Stimulated activated CD8-positive, alpha-beta memory T cell treated with anti-CD3 and anti-CD28 coated beads, Interleukin-7, amount 100 ng/mL, for 1 hour (primary cell): ENCODE data around the gene TLK2.

Source experiments
- DNase-seq, 2 donors: peaks; one replicate each; pipeline ENCODE4 v3.0.0-alpha.2; 2020; ENCODE audit warnings: low read depth in 2 of 2

TLK2 gene

GRCh38 chr17:62653826-62654761 lies 175.5 kb downstream of the TLK2 start:
- DNase-seq: no peak

- no peak for DNase-seq
Measured at GRCh38 chr17:62655656-62656055, 177.0 kb downstream of the TLK2 start.

GRCh38 chr17:62656446-62656845 lies 177.8 kb downstream of the TLK2 start:
- no peak for DNase-seq

GRCh38 chr17:62657145-62657665 lies 178.6 kb downstream of the TLK2 start:
- no peak for DNase-seq

- DNase-seq: no peak
Measured at GRCh38 chr17:62657690-62658089, 179.1 kb downstream of the TLK2 start.

- no peak for DNase-seq
Measured at GRCh38 chr17:62658136-62658920, 179.7 kb downstream of the TLK2 start.

- no peak for DNase-seq
Measured at GRCh38 chr17:62660629-62661118, 182.0 kb downstream of the TLK2 start.

GRCh38 chr17:62661337-62661736 lies 182.7 kb downstream of the TLK2 start:
- no peak for DNase-seq

GRCh38 chr17:62662855-62663254 lies 184.2 kb downstream of the TLK2 start:
- DNase-seq: no peak
